H1 (cell line): ENCODE results near the gene CNPY2. TPM values are rescaled to one million over a fixed set of nuclear protein-coding genes. Genes with fewer than 3 reads are reported as not detected.

ENCODE experiments used
- CTCF ChIA-PET: fragments of 300-600 bp; sonication (Branson Sonifier 250); formaldehyde crosslinking; loops from one replicate; lab custom pipeline; 2021; ENCODE audit not compliant: partially characterized antibody; lab: Charles Lee
- POLR2A ChIA-PET: fragments of 300-600 bp; sonication (Branson Sonifier 250); formaldehyde crosslinking; loops from one replicate; lab custom pipeline; 2021; ENCODE audit warnings: inconsistent platforms; ENCODE audit not compliant: partially characterized antibody; lab: Charles Lee
- DNase-seq, 2 experiments: peaks; one replicate each; pipeline versions ENCODE4 v3.0.0 to v3.0.0-alpha.2; 2010 to 2022; ENCODE audit warnings: low spot score in 2 of 2, low read depth in 1 of 2, mixed read lengths in 1 of 2
- FAIRE-seq: peaks from 2 replicates; lab custom pipeline; 2011; peaks lifted over from hg19 to GRCh38; lab: Jason Lieb, UNC
- H2AFZ ChIP-seq: 2 replicates; pipeline ENCODE4 v1.8.1; 2012; ENCODE audit warnings: low read length, inconsistent platforms
- H2AK5ac ChIP-seq: 2 replicates; pipeline ENCODE4 v1.6.1; 2013; ENCODE audit warnings: low read depth, low read length
- H2BK120ac ChIP-seq: replicated peaks from 2 replicates; pipeline ENCODE3; 2013; ENCODE audit warnings: low read depth, low read length, inconsistent platforms
- H2BK12ac ChIP-seq: 2 replicates; pipeline ENCODE4 v1.6.1; 2013; ENCODE audit warnings: low read depth, low read length
- H2BK15ac ChIP-seq: 2 replicates; pipeline ENCODE4 v1.6.1; 2013; ENCODE audit warnings: low read length
- H2BK20ac ChIP-seq: 2 replicates; pipeline ENCODE4 v1.6.1; 2013; ENCODE audit warnings: low read length
- H2BK5ac ChIP-seq: 2 replicates; pipeline ENCODE4 v1.6.1; 2013; ENCODE audit warnings: low read depth, low read length
- H3K14ac ChIP-seq: 2 replicates; pipeline ENCODE4 v1.6.1; 2013; ENCODE audit warnings: inconsistent platforms; ENCODE audit not compliant: insufficient read length
- H3K18ac ChIP-seq: 2 replicates; pipeline ENCODE4 v1.6.1; 2013; ENCODE audit warnings: low read length; ENCODE audit errors: extremely low read depth
- H3K23ac ChIP-seq: 2 replicates; pipeline ENCODE4 v1.6.1; 2013; ENCODE audit warnings: inconsistent platforms; ENCODE audit not compliant: insufficient read length
- H3K23me2 ChIP-seq: 2 replicates; pipeline ENCODE4 v1.6.1; 2013; ENCODE audit warnings: low read depth, low read length
- H3K27ac ChIP-seq: 2 replicates; pipeline ENCODE4 v1.6.1; 2011; ENCODE audit warnings: low read depth, low read length, inconsistent platforms
- H3K27me3 ChIP-seq, 4 experiments: replicated peaks in 1 of 4; 1 replicate in 1 of 4; 2 replicates in 3 of 4; pipeline versions ENCODE4 v1.6.1 to v1.8.1; 2011 to 2013; ENCODE audit warnings: low read length in 3 of 4, mild to moderate bottlenecking in 3 of 4, inconsistent platforms in 2 of 4, mixed read lengths in 2 of 4, moderate library complexity in 1 of 4; ENCODE audit not compliant: control insufficient read depth in 3 of 4, insufficient read depth in 3 of 4; ENCODE audit errors: extremely low read depth in 1 of 4
- H3K36me3 ChIP-seq, 4 experiments: 2 replicates each; pipeline versions ENCODE4 v1.6.1 to v1.8.1; 2011 to 2013; ENCODE audit warnings: mild to moderate bottlenecking in 4 of 4, low read length in 3 of 4, moderate library complexity in 2 of 4, control low read depth in 1 of 4, inconsistent platforms in 1 of 4; ENCODE audit not compliant: insufficient read depth in 4 of 4, control insufficient read depth in 2 of 4
- H3K4ac ChIP-seq: replicated peaks from 2 replicates; pipeline ENCODE3; 2013; ENCODE audit warnings: low read length, low read depth, mixed read lengths, inconsistent platforms; ENCODE audit not compliant: insufficient read length
- H3K4me1 ChIP-seq, 4 experiments: replicated peaks in 1 of 4; 1 replicate in 1 of 4; 2 replicates in 3 of 4; pipeline versions ENCODE4 v1.6.1 to v1.8.1; 2011 to 2013; ENCODE audit warnings: low read length in 3 of 4, inconsistent platforms in 2 of 4, mixed read lengths in 1 of 4; ENCODE audit not compliant: insufficient read depth in 4 of 4, control insufficient read depth in 3 of 4
- H3K4me2 ChIP-seq, 2 experiments: 2 replicates each; pipeline versions ENCODE4 v1.6.1 to v1.8.1; 2011 to 2013; ENCODE audit warnings: low read depth in 2 of 2, low read length in 2 of 2, control low read depth in 1 of 2, inconsistent platforms in 1 of 2, mild to moderate bottlenecking in 1 of 2; ENCODE audit not compliant: insufficient read depth in 1 of 2
- H3K4me3 ChIP-seq, 4 experiments: fragments of 200-600, 300-600 bp in 1 of 4; sonication (generic), shearing (Covaris generic), sonication (Bioruptor Twin) in 1 of 4; 2 replicates each; pipeline versions ENCODE4 v1.5.1 to v1.8.1; 2011 to 2016; ENCODE audit warnings: low read length in 4 of 4, low read depth in 3 of 4, control low read depth in 2 of 4, inconsistent platforms in 2 of 4, mild to moderate bottlenecking in 2 of 4, mixed read lengths in 1 of 4, moderate library complexity in 1 of 4; ENCODE audit not compliant: insufficient read depth in 2 of 4; ENCODE audit errors: extremely low read depth in 1 of 4
- H3K56ac ChIP-seq: replicated peaks from 2 replicates; pipeline ENCODE3; 2013; ENCODE audit warnings: low read depth, mild to moderate bottlenecking, mixed read lengths, low read length, inconsistent platforms; ENCODE audit not compliant: insufficient read length
- H3K79me1 ChIP-seq: 2 replicates; pipeline ENCODE4 v1.6.1; 2013; ENCODE audit warnings: low read depth, low read length, control low read depth
- H3K79me2 ChIP-seq, 2 experiments: 2 replicates each; pipeline versions ENCODE4 v1.6.1 to v1.8.1; 2012 to 2013; ENCODE audit warnings: low read length in 2 of 2, mild to moderate bottlenecking in 2 of 2, inconsistent platforms in 1 of 2; ENCODE audit not compliant: insufficient read depth in 2 of 2, control insufficient read depth in 1 of 2
- H3K9ac ChIP-seq, 4 experiments: replicated peaks in 1 of 4; 1 replicate in 1 of 4; 2 replicates in 3 of 4; pipeline versions ENCODE4 v1.6.1 to v1.8.1; 2011 to 2013; ENCODE audit warnings: low read depth in 3 of 4, low read length in 3 of 4, control low read depth in 2 of 4, mild to moderate bottlenecking in 2 of 4, moderate library complexity in 2 of 4, inconsistent platforms in 1 of 4; ENCODE audit errors: extremely low read depth in 1 of 4
- H3K9me3 ChIP-seq, 2 experiments: 2 replicates each; pipeline versions ENCODE4 v1.6.1 to v1.8.1; 2012 to 2013; ENCODE audit warnings: mild to moderate bottlenecking in 2 of 2, moderate library complexity in 2 of 2, control low read depth in 1 of 2, inconsistent platforms in 1 of 2, low read depth in 1 of 2, low read length in 1 of 2, mixed read lengths in 1 of 2; ENCODE audit not compliant: insufficient read depth in 2 of 2
- H4K20me1 ChIP-seq, 2 experiments: replicated peaks in 1 of 2; 2 replicates each; pipeline versions ENCODE3 to v1.8.1; 2011 to 2013; ENCODE audit warnings: inconsistent platforms in 2 of 2, low read length in 2 of 2, mild to moderate bottlenecking in 1 of 2; ENCODE audit not compliant: insufficient read depth in 2 of 2, control insufficient read depth in 1 of 2
- H4K5ac ChIP-seq: 2 replicates; pipeline ENCODE4 v1.6.1; 2013; ENCODE audit warnings: low read length, low read depth, mixed read lengths, inconsistent platforms; ENCODE audit not compliant: insufficient read length
- H4K8ac ChIP-seq: 2 replicates; pipeline ENCODE4 v1.8.0; 2013; ENCODE audit warnings: mild to moderate bottlenecking, moderate library complexity, low read length, inconsistent platforms; ENCODE audit not compliant: insufficient read depth; ENCODE audit errors: extremely low read depth
- H4K91ac ChIP-seq: replicated peaks from 2 replicates; pipeline ENCODE3; 2013; ENCODE audit warnings: low read length, mixed read lengths, inconsistent platforms; ENCODE audit not compliant: insufficient read length
- CHD1 ChIP-seq: IDR thresholded peaks from 2 replicates; pipeline ENCODE4 v1.6.1; 2012; ENCODE audit warnings: low read depth, low read length, improper control_type of control experiment
- EGR1 ChIP-seq: IDR thresholded peaks from 2 replicates; pipeline ENCODE4 v1.6.1; 2011; ENCODE audit warnings: low read depth, low read length, borderline replicate concordance
- NANOG ChIP-seq: IDR thresholded peaks from 2 replicates; pipeline ENCODE4 v1.6.1; 2011; ENCODE audit warnings: low read length, low read depth, mild to moderate bottlenecking, inconsistent platforms; ENCODE audit not compliant: insufficient read depth, poor library complexity, severe bottlenecking
- POU5F1 ChIP-seq: IDR thresholded peaks from 2 replicates; pipeline ENCODE4 v1.6.1; 2011; ENCODE audit warnings: low read depth, mild to moderate bottlenecking, low read length, moderate library complexity
- RAD21 ChIP-seq, 2 experiments: IDR thresholded peaks in 1 of 2; conservative IDR thresholded peaks in 1 of 2; 2 replicates each; pipeline ENCODE4 v1.6.1; 2011; ENCODE audit warnings: low read depth in 2 of 2, low read length in 2 of 2, improper control_type of control experiment in 1 of 2, inconsistent platforms in 1 of 2, mild to moderate bottlenecking in 1 of 2, moderate library complexity in 1 of 2
- RXRA ChIP-seq: IDR thresholded peaks from 2 replicates; pipeline ENCODE4 v1.6.1; 2011; ENCODE audit warnings: low read depth, mild to moderate bottlenecking, low read length, moderate library complexity; ENCODE audit not compliant: insufficient read depth
- SIRT6 ChIP-seq: IDR thresholded peaks from one replicate; pipeline ENCODE4 v1.7.1; 2012; ENCODE audit warnings: low read length, inconsistent platforms
- SIX5 ChIP-seq: IDR thresholded peaks from 2 replicates; pipeline ENCODE4 v1.6.1; 2011; ENCODE audit warnings: mild to moderate bottlenecking, low read depth, low read length
- SP4 ChIP-seq: IDR thresholded peaks from 2 replicates; pipeline ENCODE4 v1.6.1; 2012; ENCODE audit warnings: low read length, inconsistent platforms
- TAF7 ChIP-seq: optimal IDR thresholded peaks from 2 replicates; pipeline ENCODE3; 2011; ENCODE audit warnings: low read depth, mild to moderate bottlenecking, inconsistent platforms, low read length, moderate library complexity, borderline replicate concordance
- WGBS, 2 experiments: shearing (Covaris generic) in 1 of 2; methylation state at CpG; one replicate each; pipeline versions ENCODE4 v1.1.6 to v1.1.7; 2013 to 2015; ENCODE audit warnings: low lambda C conversion rate in 2 of 2, mixed read lengths in 2 of 2, inconsistent platforms in 1 of 2, low coverage in 1 of 2, missing lambda C conversion rate in 1 of 2; ENCODE audit not compliant: insufficient replicate concordance in 2 of 2, insufficient coverage in 1 of 2, insufficient read length in 1 of 2; ENCODE audit errors: extremely low coverage in 1 of 2, missing lambda C conversion rate in 1 of 2; 5-methylcytosine and 5-hydroxymethylcytosine counted together
- polyA plus RNA-seq, 7 experiments: library from polyadenylated mRNA; depleted of rRNA in 3 of 7; stranded (reverse) in 5 of 7; unstranded in 2 of 7; fragments of >200 nt in 5 of 7; fragments of 200-250 nt in 2 of 7; gene quantifications; 1 replicate in 5 of 7; 2 replicates in 1 of 7; 4 replicates in 1 of 7; pipeline versions ENCODE4 v1.2.1 to v1.2.3, GENCODE V29; 2011 to 2013; ENCODE audit warnings: missing spikeins in 2 of 7, mixed read lengths in 2 of 7
- total RNA-seq: library from RNA; stranded (reverse); fragmentation: NEBNext Ultra II Directional; extraction: Animal tissue kit (Norgen Biotek cat#: 25700); gene quantifications from 2 replicates; pipeline ENCODE4 v1.2.1, GENCODE V29; 2021
- TF ChIP-seq, protein P1 (sequence below): IDR thresholded peaks from 2 replicates; pipeline ENCODE4 v1.6.1; 2011; ENCODE audit warnings: low read depth, mild to moderate bottlenecking, low read length; ENCODE audit not compliant: insufficient read depth

The CNPY2 gene
- total and polyA plus RNA-seq, 2 of the 8 experiments (the other 6 are each of a cell fraction or from before 2014, with no cell fraction given) = 203 to 281 TPM

DNA sequence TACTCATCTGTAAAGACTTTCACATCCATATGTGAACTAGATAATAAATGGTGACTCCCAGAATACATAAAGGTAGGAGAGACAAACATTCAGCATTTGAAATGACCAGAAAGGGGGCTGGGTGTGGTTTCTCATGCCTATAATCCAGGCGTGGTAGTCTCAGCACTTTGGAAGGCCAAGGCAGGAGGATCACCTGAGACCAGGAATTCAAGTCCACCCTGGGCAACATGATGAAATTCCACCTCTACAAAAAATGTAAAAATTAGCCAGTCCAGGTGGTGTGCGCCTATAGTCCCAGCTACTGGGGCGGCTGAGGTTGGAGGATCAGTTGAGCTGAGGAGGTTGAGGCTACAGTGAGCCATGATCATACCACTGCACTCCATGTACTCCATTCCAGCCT lies 11.5 kb downstream of the CNPY2 start:
- peaks cover 0 to 40% (median 25%) of the 10 kb centered on the region in 4 experiments; a peak in 7 of 8 replicates for H3K36me3 ChIP-seq
- H3K18ac ChIP-seq = no peak overlapping the region
- no peak overlapping the region for H3K14ac ChIP-seq
- H4K5ac ChIP-seq = no peak overlapping the region
- H3K9ac ChIP-seq = no peak overlapping the region
- CTCF ChIA-PET = interaction anchor here (1.1 to 1.3 kb wide), 2 partner anchors 9 to 10 kb away, joined by 3 read pairs; no protein-coding TSS in a partner anchor
- H3K23me2 ChIP-seq = peaks cover 3% of the 10 kb centered on the region; the same call in 1 of the 2 replicates
- no peaks in the 10 kb centered on the region for H3K9me3 ChIP-seq
- no peak overlapping the region for H3K27ac ChIP-seq
- no peaks in the 10 kb centered on the region for H3K27me3 ChIP-seq
- POLR2A ChIA-PET = interaction anchor here (0.6 to 1.9 kb wide), 3 partner anchors 86 to 100 kb away, joined by 3 to 6 read pairs (median 3); no protein-coding TSS in a partner anchor
- no peak overlapping the region for H3K23ac ChIP-seq
- H3K79me1 ChIP-seq = no peaks in the 10 kb centered on the region
- no peak overlapping the region for H2BK12ac ChIP-seq
- no peak overlapping the region for H2BK5ac ChIP-seq
- DNase-seq = no peak
- peaks cover 0 to 5% (median 2%) of the 10 kb centered on the region in 4 experiments; a peak in 4 of 7 replicates for H3K4me1 ChIP-seq
- no peak overlapping the region for H2BK20ac ChIP-seq
- H4K91ac ChIP-seq = no peak overlapping the region
- TF ChIP-seq, protein P1, sequence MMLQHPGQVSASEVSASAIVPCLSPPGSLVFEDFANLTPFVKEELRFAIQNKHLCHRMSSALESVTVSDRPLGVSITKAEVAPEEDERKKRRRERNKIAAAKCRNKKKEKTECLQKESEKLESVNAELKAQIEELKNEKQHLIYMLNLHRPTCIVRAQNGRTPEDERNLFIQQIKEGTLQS = no peak
- no peak for TF ChIP-seq RAD21 (IDR thresholded peaks at IDR 0.05 in 1 of 2, conservative IDR thresholded peaks at IDR 0.05 in 1 of 2; ENCODE audit: low read depth in 2 of 2, low read length in 2 of 2)
- no peak for TF ChIP-seq RXRA
- no peak for TF ChIP-seq SIX5
- TF ChIP-seq TAF7 = no peak
- no peak for TF ChIP-seq CHD1
- TF ChIP-seq POU5F1 = no peak
- no peak for TF ChIP-seq EGR1
- TF ChIP-seq NANOG = no peak
- no peak for TF ChIP-seq SIRT6
- TF ChIP-seq SP4 = no peak
- no peak overlapping the region for H2AK5ac ChIP-seq
- H2BK120ac ChIP-seq = no peak overlapping the region
- H2BK15ac ChIP-seq = no peak overlapping the region
- H4K8ac ChIP-seq = no peak overlapping the region
- no peak overlapping the region for H3K4ac ChIP-seq
- no peak overlapping the region for H2AFZ ChIP-seq
- no peaks in the 10 kb centered on the region for H4K20me1 ChIP-seq
- peaks cover 0 to 5% of the 10 kb centered on the region in 2 experiments; a peak in 2 of 4 replicates for H3K79me2 ChIP-seq
- no peak overlapping the region for H3K4me2 ChIP-seq
- H3K56ac ChIP-seq = no peak overlapping the region
- 95% methylated on average over 3 of the region's 3 CpGs; no CpG with 5 or more reads in 1 of the 2 experiments for WGBS, 2 experiments
- no peak for FAIRE-seq
- no peak overlapping the region for H3K4me3 ChIP-seq
